IMR-90 (cell line): ENCODE data around the gene AMACR. TPM values are rescaled to one million over a fixed set of nuclear protein-coding genes. Genes with fewer than 3 reads are reported as not detected.
A peak's percentile ranks its signal among the peaks of the same experiment; 100 is the strongest.

Experiments used
- ATAC-seq: fragments of 200-7000 bp; cut with Tn5 transposase; 2 replicates; pipeline ENCODE4 v1.9.1; 2020; ENCODE audit warnings: low read depth, mild to moderate bottlenecking, moderate library complexity
- BruUV-seq: library from RNA; stranded (reverse); fragments of 400-500 nt; replicated peaks from 2 replicates; lab custom pipeline; 2021; lab: Mats Ljungman, UMichigan
- CTCF ChIA-PET: fragments of 300-600 bp; formaldehyde crosslinking; extraction: SDS; loops from one replicate; lab custom pipeline; 2021; ENCODE audit warnings: antibody characterized with exemption; lab: Yijun Ruan, JAX
- POLR2A ChIA-PET: fragments of 300-600 bp; sonication (Branson Sonifier 250); formaldehyde crosslinking; loops from one replicate; lab custom pipeline; 2022; ENCODE audit warnings: antibody characterized with exemption; ENCODE audit not compliant: unreplicated experiment; lab: Charles Lee
- DNase-seq: peaks from one replicate; pipeline ENCODE4 v3.0.0; 2013
- H2AFZ ChIP-seq: replicated peaks from 2 replicates; pipeline ENCODE3; 2013; ENCODE audit warnings: low read length, mild to moderate bottlenecking; ENCODE audit not compliant: poor library complexity
- H2AK5ac ChIP-seq: 2 replicates; pipeline ENCODE4 v1.6.1; 2013; ENCODE audit warnings: low read depth, low read length, inconsistent platforms
- H2AK9ac ChIP-seq: replicated peaks from 2 replicates; pipeline ENCODE3; 2013; ENCODE audit warnings: mild to moderate bottlenecking, low read depth, low read length, moderate library complexity; ENCODE audit not compliant: poor library complexity
- H2BK120ac ChIP-seq: 2 replicates; pipeline ENCODE4 v1.6.1; 2013; ENCODE audit warnings: low read depth, low read length, inconsistent platforms
- H2BK15ac ChIP-seq: 3 replicates; pipeline ENCODE4 v1.6.1; 2013; ENCODE audit warnings: low read depth, low read length, inconsistent platforms
- H2BK20ac ChIP-seq: 2 replicates; pipeline ENCODE4 v1.6.1; 2013; ENCODE audit warnings: low read depth, mild to moderate bottlenecking, inconsistent platforms, low read length, moderate library complexity
- H2BK5ac ChIP-seq: 2 replicates; pipeline ENCODE4 v1.6.1; 2013; ENCODE audit warnings: mild to moderate bottlenecking, low read depth, low read length, inconsistent platforms; ENCODE audit not compliant: poor library complexity, severe bottlenecking
- H3K14ac ChIP-seq: replicated peaks from 2 replicates; pipeline ENCODE4 v1.6.1; 2013; ENCODE audit warnings: low read depth, low read length, inconsistent platforms
- H3K18ac ChIP-seq: 2 replicates; pipeline ENCODE4 v1.6.1; 2013; ENCODE audit warnings: low read depth, low read length, control low read depth
- H3K23ac ChIP-seq: 2 replicates; pipeline ENCODE4 v1.6.1; 2013; ENCODE audit warnings: low read depth, low read length, inconsistent platforms
- H3K27ac ChIP-seq: 2 replicates; pipeline ENCODE4 v1.5.1; 2013; ENCODE audit warnings: mild to moderate bottlenecking, control low read depth, low read length; ENCODE audit not compliant: insufficient read depth
- H3K27me3 ChIP-seq: 2 replicates; pipeline ENCODE4 v1.6.1; 2013; ENCODE audit warnings: low read length; ENCODE audit not compliant: control insufficient read depth, insufficient read depth
- H3K36me3 ChIP-seq: 2 replicates; pipeline ENCODE4 v1.6.1; 2013; ENCODE audit warnings: low read length, mixed read lengths; ENCODE audit not compliant: control insufficient read depth, insufficient read depth
- H3K4ac ChIP-seq: 2 replicates; pipeline ENCODE4 v1.6.1; 2013; ENCODE audit warnings: low read depth, low read length, inconsistent platforms
- H3K4me1 ChIP-seq: 2 replicates; pipeline ENCODE4 v1.6.1; 2013; ENCODE audit warnings: low read length, mixed read lengths; ENCODE audit not compliant: control insufficient read depth, insufficient read depth
- H3K4me2 ChIP-seq: 2 replicates; pipeline ENCODE4 v1.6.1; 2013; ENCODE audit warnings: low read depth, mild to moderate bottlenecking, control low read depth, low read length, moderate library complexity
- H3K4me3 ChIP-seq: 2 replicates; pipeline ENCODE4 v1.5.1; 2013; ENCODE audit warnings: low read depth, mild to moderate bottlenecking, control low read depth, low read length, moderate library complexity; ENCODE audit not compliant: insufficient read depth
- H3K56ac ChIP-seq: 2 replicates; pipeline ENCODE4 v1.6.1; 2013; ENCODE audit warnings: low read length, inconsistent platforms; ENCODE audit not compliant: insufficient read depth; ENCODE audit errors: extremely low read depth
- H3K79me1 ChIP-seq, 2 experiments: 2 replicates each; pipeline ENCODE4 v1.6.1; 2013; ENCODE audit warnings: low read length in 2 of 2, inconsistent platforms in 1 of 2, low read depth in 1 of 2
- H3K9ac ChIP-seq: 2 replicates; pipeline ENCODE4 v1.6.1; 2013; ENCODE audit warnings: low read depth, low read length, control low read depth
- H3K9me1 ChIP-seq: 2 replicates; pipeline ENCODE4 v1.6.1; 2013; ENCODE audit warnings: low read length, inconsistent platforms; ENCODE audit not compliant: insufficient read depth
- H3K9me3 ChIP-seq: 2 replicates; pipeline ENCODE4 v1.6.1; 2013; ENCODE audit warnings: low read length; ENCODE audit not compliant: control insufficient read depth, insufficient read depth
- H4K20me1 ChIP-seq: 2 replicates; pipeline ENCODE4 v1.6.1; 2013; ENCODE audit warnings: low read length, inconsistent platforms; ENCODE audit not compliant: insufficient read depth
- H4K5ac ChIP-seq: 2 replicates; pipeline ENCODE4 v1.6.1; 2013; ENCODE audit warnings: mild to moderate bottlenecking, low read depth, low read length, control low read depth
- H4K8ac ChIP-seq, 2 experiments: 2 replicates each; pipeline ENCODE4 v1.6.1; 2013; ENCODE audit warnings: low read depth in 2 of 2, low read length in 2 of 2, control low read depth in 1 of 2, inconsistent platforms in 1 of 2
- H4K91ac ChIP-seq: 2 replicates; pipeline ENCODE4 v1.6.1; 2013; ENCODE audit warnings: low read depth, low read length, inconsistent platforms; ENCODE audit not compliant: insufficient read depth
- CEBPB ChIP-seq: IDR thresholded peaks from 2 replicates; pipeline ENCODE4 v1.6.1; 2012; ENCODE audit warnings: low read depth, low read length, improper control_type of control experiment
- CTCF ChIP-seq: conservative IDR thresholded peaks from 2 replicates; pipeline ENCODE4 v1.5.1; 2012; ENCODE audit warnings: mild to moderate bottlenecking, low read depth, low read length, improper control_type of control experiment
- ELK1 ChIP-seq: fragments of 150-350 bp; IDR thresholded peaks from 2 replicates; pipeline ENCODE4 v1.6.1; 2016; ENCODE audit warnings: low read depth, mild to moderate bottlenecking, low read length, moderate library complexity, borderline replicate concordance
- FOS ChIP-seq: fragments of 150-350 bp; IDR thresholded peaks from 2 replicates; pipeline ENCODE4 v1.6.1; 2016; ENCODE audit warnings: low read depth, low read length
- MAFK ChIP-seq: IDR thresholded peaks from 2 replicates; pipeline ENCODE4 v1.6.1; 2012; ENCODE audit warnings: low read depth, low read length, improper control_type of control experiment
- MAZ ChIP-seq: IDR thresholded peaks from 2 replicates; pipeline ENCODE4 v1.6.1; 2012; ENCODE audit warnings: low read depth, mild to moderate bottlenecking, low read length, improper control_type of control experiment, moderate library complexity, borderline replicate concordance
- MXI1 ChIP-seq: IDR thresholded peaks from 2 replicates; pipeline ENCODE4 v1.6.1; 2012; ENCODE audit warnings: low read depth, mild to moderate bottlenecking, low read length, moderate library complexity, borderline replicate concordance
- RFX5 ChIP-seq: IDR thresholded peaks from 2 replicates; pipeline ENCODE4 v1.8.0; 2012; ENCODE audit warnings: low read depth, mild to moderate bottlenecking, low read length, moderate library complexity
- SMC3 ChIP-seq: fragments of 150-350 bp; IDR thresholded peaks from 2 replicates; pipeline ENCODE4 v1.6.1; 2016; ENCODE audit warnings: low read depth, mild to moderate bottlenecking, antibody characterized with exemption, low read length, moderate library complexity
- USF2 ChIP-seq: fragments of 150-350 bp; IDR thresholded peaks from 2 replicates; pipeline ENCODE4 v1.6.1; 2017; ENCODE audit warnings: mild to moderate bottlenecking, antibody characterized with exemption, low read length, low read depth
- WGBS, 2 experiments: methylation state at CpG; one replicate each; pipeline versions ENCODE4 v1.1.5 to v1.1.7; 2013; ENCODE audit warnings: missing lambda C conversion rate in 2 of 2; ENCODE audit not compliant: insufficient read length in 1 of 2; ENCODE audit errors: extremely low coverage in 2 of 2; 5-methylcytosine and 5-hydroxymethylcytosine counted together
- dilution Hi-C: fragments of 300-500 bp; cut with HindIII; formaldehyde crosslinking; loops from one replicate; pipeline ENCODE4 v1.14.3; 2018; ENCODE audit warnings: low sequenced_read_pairs; ENCODE audit not compliant: unreplicated experiment
- in situ Hi-C: fragments of 300-500 bp; cut with MboI; formaldehyde crosslinking; loops from 3 replicates; pipeline ENCODE4 v1.14.3; 2019; ENCODE audit warnings: low sequenced_read_pairs, inconsistent platforms, mixed read lengths
- intact Hi-C: fragments of 100-400 bp; cut with micrococcal nuclease; formaldehyde crosslinking; loops from 2 replicates; pipeline ENCODE4 v1.10.0; 2022
- polyA plus RNA-seq, 3 experiments: library from polyadenylated mRNA; depleted of rRNA; stranded (reverse); fragments of >200 nt; gene quantifications; 2 replicates each; pipeline ENCODE4 v1.2.3, GENCODE V29; 2012; ENCODE audit warnings: low replicate concordance in 1 of 3
- total RNA-seq: library from RNA; depleted of rRNA; stranded (reverse); fragments of >200 nt; gene quantifications from 2 replicates; pipeline ENCODE4 v1.2.3, GENCODE V29; 2012

The AMACR gene
- total and polyA plus RNA-seq, 2 of the 4 experiments (the other 2 are of a cell fraction), result 8.2 to 12.9 TPM

GRCh38 chr5:34053571-34054399 lies 45.9 kb upstream of the AMACR start:
- no peak overlapping the region for H3K4me3 ChIP-seq
- H3K14ac ChIP-seq, result peak overlapping the region; percentile 53; the same call in 1 of the 2 replicates
- in situ Hi-C loops, result no loop called here
- no CpG with 5 or more reads among the region's 5 CpGs for WGBS, 2 experiments
- H2BK20ac ChIP-seq, result peak overlapping the region; percentile 60
- H2BK15ac ChIP-seq, result no peak overlapping the region; the same call in 2 of the 3 replicates
- dilution Hi-C loops, result no loop called here
- intact Hi-C loops, result no loop called here
- H2BK120ac ChIP-seq, result peak overlapping the region; percentile 11; the same call in 1 of the 2 replicates
- peak overlapping the region; percentile 74 for H2AFZ ChIP-seq
- no peak for DNase-seq
- H3K9ac ChIP-seq, result no peak overlapping the region
- no peaks in the 10 kb centered on the region for H3K36me3 ChIP-seq
- peaks cover 8% of the 10 kb centered on the region for H3K4me1 ChIP-seq
- H2AK5ac ChIP-seq, result no peak overlapping the region
- H3K23ac ChIP-seq, result peak overlapping the region; percentile 44; the same call in 1 of the 2 replicates
- no peaks in the 10 kb centered on the region for H3K9me3 ChIP-seq
- H3K9me1 ChIP-seq, result peaks cover 4% of the 10 kb centered on the region; the same call in 1 of the 2 replicates
- ChIA-PET POLR2A (no interaction called here), CTCF (no interaction called here)
- no peaks in the 10 kb centered on the region for H3K79me1 ChIP-seq
- peak overlapping the region in 1 of 2 experiments; percentile 42; a peak in 2 of 4 replicates for H4K8ac ChIP-seq
- H3K18ac ChIP-seq, result no peak overlapping the region; the same call in 1 of the 2 replicates
- no peaks in the 10 kb centered on the region for H4K20me1 ChIP-seq
- no peak overlapping the region; the same call in 1 of the 2 replicates for H3K4me2 ChIP-seq
- H4K91ac ChIP-seq, result no peak overlapping the region
- H3K4ac ChIP-seq, result no peak overlapping the region
- no TSS peak for BruUV-seq
- H3K56ac ChIP-seq, result no peak overlapping the region
- no peak for TF ChIP-seq MAZ
- no peak for TF ChIP-seq CEBPB
- TF ChIP-seq RFX5, result no peak
- TF ChIP-seq FOS, result no peak
- no peak for TF ChIP-seq MXI1
- no peak for TF ChIP-seq USF2
- TF ChIP-seq SMC3, result no peak
- no peak for TF ChIP-seq MAFK
- TF ChIP-seq ELK1, result no peak
- no peak for TF ChIP-seq CTCF
- peak overlapping the region; percentile 42 for H2AK9ac ChIP-seq
- H2BK5ac ChIP-seq, result peak overlapping the region; percentile 25
- H4K5ac ChIP-seq, result no peak overlapping the region
- H3K27ac ChIP-seq, result no peak overlapping the region
- 0 out of 2 replicates have a peak, but pooled peaks have one; percentile 9 for ATAC-seq
- H3K27me3 ChIP-seq, result no peaks in the 10 kb centered on the region
